ENCODE measurements around the gene DHX34. TPM values are rescaled to one million over a fixed set of nuclear protein-coding genes. Genes with fewer than 3 reads are reported as not detected.

The DHX34 gene
- total and polyA plus RNA-seq, 9 of the 15 experiments (the other 6 are each of a cell fraction or from before 2014, with no cell fraction given): 0.36 to 42.0 (median 15.0) TPM

- TF ChIP-seq ZBTB40 (IDR thresholded peaks at IDR 0.05) (peak; percentile 75), ZBTB40 (CRISPR knock-in tag; IDR thresholded peaks at IDR 0.05) (no peak), ZMIZ1 (IDR thresholded peaks at IDR 0.05; ENCODE audit: low read depth in 2 of 2, low read length in 2 of 2) (no peak), ZNF57 (CRISPR knock-in tag; IDR thresholded peaks at IDR 0.05) (peak; percentile 61; the same call in 1 of the 2 replicates), SAP30 (IDR thresholded peaks at IDR 0.05; ENCODE audit: borderline replicate concordance, insufficient read depth, low read depth, low read length, poor library complexity, severe bottlenecking) (peak; percentile 91), ZNF395 (CRISPR knock-in tag; IDR thresholded peaks at IDR 0.05) (0 out of 2 replicates have a peak, but pooled peaks have one; percentile 43), BHLHE40 (IDR thresholded peaks at IDR 0.05; ENCODE audit: low read length) (peak; percentile 92), CBX3 (IDR thresholded peaks at IDR 0.05; ENCODE audit: borderline replicate concordance in 1 of 2, low read length in 2 of 2) (peak in 1 of 2 experiments; percentile 80; a peak in 1 of 3 replicates), PHB (CRISPR knock-in tag; IDR thresholded peaks at IDR 0.05) (0 out of 2 replicates have a peak, but pooled peaks have one; percentile 25), MXD1 (CRISPR knock-in tag; IDR thresholded peaks at IDR 0.05; ENCODE audit: borderline replicate concordance, poor library complexity, severe bottlenecking) (peak; percentile 62)
Observed at GRCh38 chr19:47348819-47349795, at the start of gene DHX34 (continued).
